Endothelial cell of umbilical vein (primary cell): ENCODE data around the gene SNX25.
A peak's percentile ranks its signal among the peaks of the same experiment; 100 is the strongest.

Experiments
- CTCF ChIP-seq, 2 donors: IDR thresholded peaks; 1 replicate in 1 of 2; 2 replicates in 1 of 2; pipeline ENCODE4 v1.5.1; 2011; ENCODE audit warnings: low read length in 2 of 2, mild to moderate bottlenecking in 2 of 2, moderate library complexity in 2 of 2, control low read depth in 1 of 2, inconsistent platforms in 1 of 2, low read depth in 1 of 2; ENCODE audit not compliant: insufficient read depth in 1 of 2; ENCODE audit errors: extremely low read depth in 1 of 2
- EZH2 ChIP-seq: IDR thresholded peaks from 2 replicates; pipeline ENCODE4 v1.6.1; 2012; ENCODE audit warnings: borderline replicate concordance, low read depth, mild to moderate bottlenecking, moderate library complexity, low read length, inconsistent platforms; ENCODE audit not compliant: severe bottlenecking
- FOS ChIP-seq: IDR thresholded peaks from 2 replicates; pipeline ENCODE4 v1.6.1; 2011; ENCODE audit warnings: mild to moderate bottlenecking, low read length, moderate library complexity, borderline replicate concordance; ENCODE audit not compliant: insufficient read depth
- MYC ChIP-seq: IDR thresholded peaks from one replicate; pipeline ENCODE4 v1.6.1; 2011; ENCODE audit warnings: mild to moderate bottlenecking, low read depth, low read length
- POLR2A ChIP-seq: IDR thresholded peaks from 2 replicates; pipeline ENCODE4 v1.6.1; 2012; ENCODE audit warnings: low read depth, mild to moderate bottlenecking, control low read depth, low read length
- POLR2AphosphoS5 ChIP-seq: IDR thresholded peaks from 2 replicates; pipeline ENCODE4 v1.6.1; 2012; ENCODE audit warnings: low read depth, mild to moderate bottlenecking, control low read depth, low read length, moderate library complexity; ENCODE audit not compliant: insufficient read depth

- TF ChIP-seq CTCF (IDR thresholded peaks at IDR 0.05; ENCODE audit: extremely low read depth in 1 of 2, insufficient read depth in 1 of 2, low read depth in 1 of 2, low read length in 2 of 2) (no peak), POLR2A (no peak), EZH2 (no peak), POLR2AphosphoS5 (no peak), FOS (peak; percentile 80), MYC (no peak)
Measured at GRCh38 chr4:185318679-185319078, 109.3 kb downstream of the SNX25 start.
